KMS-11 (cell line): ENCODE measurements around the gene PHACTR1.

ENCODE experiments used
- H2AFZ ChIP-seq: fragments of 200-600 bp; sonication (generic); 2 replicates; pipeline ENCODE4 v1.6.1; 2016; ENCODE audit warnings: antibody characterized with exemption, mixed run types, low read depth
- H3K27ac ChIP-seq: fragments of 200-600 bp; sonication (generic); 2 replicates; pipeline ENCODE4 v1.6.1; 2016; ENCODE audit warnings: mild to moderate bottlenecking, mixed run types
- H3K27me3 ChIP-seq: fragments of 200-600 bp; sonication (generic); 2 replicates; pipeline ENCODE4 v1.6.1; 2017; ENCODE audit warnings: mild to moderate bottlenecking, low read depth, mixed run types, moderate library complexity; ENCODE audit not compliant: insufficient read depth
- H3K36me3 ChIP-seq: fragments of 200-600 bp; sonication (generic); 2 replicates; pipeline ENCODE4 v1.6.1; 2017; ENCODE audit warnings: mild to moderate bottlenecking, mixed run types; ENCODE audit not compliant: insufficient read depth
- H3K4me1 ChIP-seq: fragments of 200-600 bp; sonication (generic); 2 replicates; pipeline ENCODE4 v1.6.1; 2016; ENCODE audit warnings: mild to moderate bottlenecking, low read depth, mixed run types; ENCODE audit not compliant: poor library complexity, severe bottlenecking
- H3K4me2 ChIP-seq: fragments of 200-600 bp; sonication (generic); 2 replicates; pipeline ENCODE4 v1.7.0; 2016; ENCODE audit warnings: mild to moderate bottlenecking, mixed run types
- H3K4me3 ChIP-seq: fragments of 200-600 bp; sonication (generic); IDR thresholded peaks from 2 replicates; pipeline ENCODE4 v1.6.1; 2017; ENCODE audit warnings: low read depth, low read length, mixed read lengths; ENCODE audit not compliant: insufficient read depth
- H3K79me2 ChIP-seq: fragments of 200-600 bp; sonication (generic); 2 replicates; pipeline ENCODE4 v1.6.1; 2016; ENCODE audit warnings: low read depth, mixed run types; ENCODE audit not compliant: insufficient read depth
- H3K9ac ChIP-seq: fragments of 200-600 bp; sonication (generic); 2 replicates; pipeline ENCODE4 v1.6.1; 2016; ENCODE audit warnings: mild to moderate bottlenecking, mixed run types
- H4K20me1 ChIP-seq: fragments of 200-600 bp; sonication (generic); 2 replicates; pipeline ENCODE4 v1.6.1; 2016; ENCODE audit warnings: mild to moderate bottlenecking, mixed run types; ENCODE audit not compliant: insufficient read depth
- TF ChIP-seq, protein P1 (sequence below): fragments of 200-600 bp; sonication (generic); conservative IDR thresholded peaks from 2 replicates; pipeline ENCODE4 v1.6.1; 2017; ENCODE audit warnings: low read depth, mild to moderate bottlenecking, antibody characterized with exemption, low read length, moderate library complexity, mixed read lengths

PHACTR1 gene

DNA sequence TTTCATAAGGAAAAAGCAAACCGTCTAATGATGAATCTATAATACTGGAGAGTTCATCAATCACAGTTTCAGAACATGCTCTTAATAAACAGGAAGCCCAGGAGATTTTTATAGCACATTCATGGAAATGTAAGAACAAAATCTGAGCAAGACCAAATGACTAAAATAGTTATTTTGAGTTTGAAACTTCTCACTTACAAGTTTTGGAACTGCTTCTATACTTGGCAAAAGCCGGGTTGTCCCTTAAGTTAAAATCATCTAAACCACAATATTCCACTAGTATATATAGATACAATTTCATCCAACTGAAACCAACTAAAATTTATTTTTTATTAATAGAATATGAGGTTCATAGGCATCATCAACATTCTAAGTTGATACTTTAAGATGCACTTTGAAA lies 268.2 kb downstream of the PHACTR1 start:
- Histone ChIP-seq H4K20me1 (no peaks in the 10 kb centered on the region), H3K4me2 (no peak overlapping the region), H3K9ac (no peak overlapping the region), H3K4me1 (no peaks in the 10 kb centered on the region), H3K27ac (no peak overlapping the region), H3K27me3 (no peaks in the 10 kb centered on the region), H3K79me2 (no peaks in the 10 kb centered on the region), H2AFZ (no peak overlapping the region), H3K36me3 (no peaks in the 10 kb centered on the region), H3K4me3 (no peak overlapping the region)
- TF ChIP-seq, protein P1, sequence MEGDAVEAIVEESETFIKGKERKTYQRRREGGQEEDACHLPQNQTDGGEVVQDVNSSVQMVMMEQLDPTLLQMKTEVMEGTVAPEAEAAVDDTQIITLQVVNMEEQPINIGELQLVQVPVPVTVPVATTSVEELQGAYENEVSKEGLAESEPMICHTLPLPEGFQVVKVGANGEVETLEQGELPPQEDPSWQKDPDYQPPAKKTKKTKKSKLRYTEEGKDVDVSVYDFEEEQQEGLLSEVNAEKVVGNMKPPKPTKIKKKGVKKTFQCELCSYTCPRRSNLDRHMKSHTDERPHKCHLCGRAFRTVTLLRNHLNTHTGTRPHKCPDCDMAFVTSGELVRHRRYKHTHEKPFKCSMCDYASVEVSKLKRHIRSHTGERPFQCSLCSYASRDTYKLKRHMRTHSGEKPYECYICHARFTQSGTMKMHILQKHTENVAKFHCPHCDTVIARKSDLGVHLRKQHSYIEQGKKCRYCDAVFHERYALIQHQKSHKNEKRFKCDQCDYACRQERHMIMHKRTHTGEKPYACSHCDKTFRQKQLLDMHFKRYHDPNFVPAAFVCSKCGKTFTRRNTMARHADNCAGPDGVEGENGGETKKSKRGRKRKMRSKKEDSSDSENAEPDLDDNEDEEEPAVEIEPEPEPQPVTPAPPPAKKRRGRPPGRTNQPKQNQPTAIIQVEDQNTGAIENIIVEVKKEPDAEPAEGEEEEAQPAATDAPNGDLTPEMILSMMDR, result no peak

DNA sequence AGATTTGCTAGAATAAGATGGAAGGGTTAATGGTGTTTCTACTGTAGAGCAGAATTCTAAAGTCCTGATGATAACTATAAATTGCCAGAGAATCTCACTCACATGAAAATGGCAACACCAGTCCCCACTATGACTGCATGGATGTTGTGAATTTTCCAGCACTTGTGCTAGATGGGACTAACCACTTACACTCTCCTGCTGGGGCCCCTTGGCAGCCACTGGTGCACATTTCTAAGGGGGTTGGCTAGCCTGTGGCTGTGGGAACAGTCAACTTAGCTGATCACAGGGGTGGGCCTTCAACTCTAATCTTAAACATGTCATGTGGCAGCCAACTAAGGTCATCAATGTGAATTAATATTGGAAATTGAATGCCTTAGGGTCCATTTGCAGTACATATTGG lies 271.2 kb downstream of the PHACTR1 start:
- Histone ChIP-seq H3K4me2 (no peak overlapping the region), H3K4me3 (no peak overlapping the region), H3K4me1 (no peaks in the 10 kb centered on the region), H3K27me3 (no peaks in the 10 kb centered on the region), H4K20me1 (no peaks in the 10 kb centered on the region), H3K79me2 (no peaks in the 10 kb centered on the region), H3K9ac (no peak overlapping the region), H2AFZ (no peak overlapping the region), H3K36me3 (no peaks in the 10 kb centered on the region), H3K27ac (no peak overlapping the region)
- TF ChIP-seq, protein P1, result no peak

DNA sequence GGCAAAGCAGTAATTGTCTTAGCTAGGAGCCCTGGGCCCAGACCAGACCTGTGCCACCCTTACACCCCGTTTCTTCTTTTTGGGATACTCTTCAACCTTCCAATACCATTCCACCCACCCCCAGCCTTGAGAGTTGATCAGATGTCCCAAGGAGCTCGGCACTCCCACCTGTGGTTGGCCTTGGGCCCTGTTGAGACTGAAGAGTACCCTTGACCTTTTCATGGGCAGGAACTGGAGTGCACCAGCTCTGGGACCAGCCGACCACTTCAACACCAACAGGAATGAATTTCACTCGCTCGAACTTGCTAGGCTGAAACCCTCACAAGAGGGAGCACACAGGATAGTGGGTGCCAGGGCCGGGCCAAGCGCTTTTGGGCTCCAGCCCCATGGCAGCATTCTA lies 273.6 kb downstream of the PHACTR1 start:
- H3K36me3 ChIP-seq, result no peaks in the 10 kb centered on the region
- no peaks in the 10 kb centered on the region for H4K20me1 ChIP-seq
- TF ChIP-seq, protein P1, result no peak
- H3K79me2 ChIP-seq, result no peaks in the 10 kb centered on the region
- H3K4me3 ChIP-seq, result no peak overlapping the region
- no peak overlapping the region for H2AFZ ChIP-seq
- H3K27me3 ChIP-seq, result no peaks in the 10 kb centered on the region
- H3K4me2 ChIP-seq, result no peak overlapping the region
- no peak overlapping the region for H3K27ac ChIP-seq
- no peak overlapping the region for H3K9ac ChIP-seq
- H3K4me1 ChIP-seq, result no peaks in the 10 kb centered on the region

DNA sequence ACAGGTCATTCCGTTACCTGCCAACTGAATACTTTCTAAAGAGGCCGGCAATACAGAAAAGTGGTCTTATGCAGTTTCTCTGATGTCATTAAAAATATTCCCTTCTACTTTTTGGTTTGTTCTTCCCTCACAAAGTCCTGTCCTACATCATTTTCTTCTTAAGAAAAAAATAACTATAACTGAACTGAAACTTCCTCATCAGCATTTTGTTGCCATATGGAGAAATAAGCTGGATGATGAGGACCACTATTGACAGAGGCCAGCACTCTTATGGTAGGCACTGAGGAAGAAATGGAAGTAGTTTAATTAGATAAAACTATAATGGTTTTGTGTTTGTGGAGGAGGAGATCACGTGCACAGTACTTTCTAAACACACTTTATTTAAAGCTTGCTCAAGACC lies 274.9 kb downstream of the PHACTR1 start:
- no peaks in the 10 kb centered on the region for H4K20me1 ChIP-seq
- no peak overlapping the region for H2AFZ ChIP-seq
- no peaks in the 10 kb centered on the region for H3K27me3 ChIP-seq
- H3K4me1 ChIP-seq, result no peaks in the 10 kb centered on the region
- H3K9ac ChIP-seq, result no peak overlapping the region
- H3K79me2 ChIP-seq, result no peaks in the 10 kb centered on the region
- H3K4me3 ChIP-seq, result no peak overlapping the region
- TF ChIP-seq, protein P1, result no peak
- no peak overlapping the region for H3K27ac ChIP-seq
- H3K36me3 ChIP-seq, result no peaks in the 10 kb centered on the region
- H3K4me2 ChIP-seq, result no peak overlapping the region

DNA sequence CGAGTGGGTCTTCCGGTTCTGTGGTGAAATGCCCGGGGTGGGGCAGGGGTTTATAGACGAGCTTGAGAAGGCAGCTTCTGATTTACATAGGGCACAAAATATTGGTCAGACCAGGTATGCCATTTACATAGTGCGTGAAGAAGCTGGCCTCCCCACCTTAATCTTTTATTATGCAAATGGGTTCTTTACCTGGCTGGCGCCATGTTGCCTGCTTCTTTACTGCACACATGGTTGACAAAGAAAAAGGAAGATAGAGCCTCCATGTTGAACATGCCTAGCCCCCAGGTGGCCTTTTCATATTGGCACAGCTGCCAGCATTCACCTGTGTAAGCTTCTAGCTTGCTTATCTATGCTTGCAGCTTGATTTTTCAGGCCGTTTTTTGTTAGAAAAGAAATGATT lies 276.2 kb downstream of the PHACTR1 start:
- Histone ChIP-seq H4K20me1 (no peaks in the 10 kb centered on the region), H2AFZ (no peak overlapping the region), H3K9ac (no peak overlapping the region), H3K4me1 (no peaks in the 10 kb centered on the region), H3K27me3 (no peaks in the 10 kb centered on the region), H3K4me3 (no peak overlapping the region), H3K4me2 (no peak overlapping the region), H3K79me2 (no peaks in the 10 kb centered on the region), H3K36me3 (no peaks in the 10 kb centered on the region), H3K27ac (no peak overlapping the region)
- TF ChIP-seq, protein P1, result no peak
